HG02973 (cell line): ENCODE measurements around the gene CDKL2.
"Not testable (repeated sequence)": the region's sequence is repeated elsewhere in the genome, so short reads cannot be mapped to it uniquely, and the experiment has no call there.

Experiments
- ATAC-seq: cut with Tn5 transposase; IDR thresholded peaks from one replicate; pipeline ENCODE4 v1.9.1; 2021; ENCODE audit warnings: moderate library complexity; ENCODE audit not compliant: unreplicated experiment

The CDKL2 gene

GRCh38 chr4:75630174-75630936, at the start of gene CDKL2:
TSS of gene CDKL2 (minus strand) at chr4:75630528. CDS start at chr4:75625988, 4,540 bp downstream.
- ATAC-seq: peak; percentile 98

- ATAC-seq: no peak
Observed at GRCh38 chr4:75678965-75679364, 48.6 kb upstream of the CDKL2 start.

- ATAC-seq: no peak
Observed at GRCh38 chr4:75678473-75678872, 48.1 kb upstream of the CDKL2 start.

- no peak for ATAC-seq
Observed at GRCh38 chr4:75675004-75675531, 44.7 kb upstream of the CDKL2 start.

GRCh38 chr4:75673959-75674328, 43.6 kb upstream of the CDKL2 start:
- no peak for ATAC-seq

- ATAC-seq: peak; percentile 90
Observed at GRCh38 chr4:75673027-75673958, 43.0 kb upstream of the CDKL2 start, which contains the start of gene G3BP2. TSS of gene G3BP2 (minus strand) at chr4:75673411. CDS start at chr4:75662025, 11,386 bp downstream.

GRCh38 chr4:75672461-75673026, 42.2 kb upstream of the CDKL2 start:
- ATAC-seq: peak; percentile 29

- no peak for ATAC-seq
Observed at GRCh38 chr4:75671802-75672421, 41.6 kb upstream of the CDKL2 start.

- no peak for ATAC-seq
Observed at GRCh38 chr4:75668596-75668995, 38.3 kb upstream of the CDKL2 start.

GRCh38 chr4:75667636-75668035, 37.3 kb upstream of the CDKL2 start:
- ATAC-seq: not testable (repeated sequence)

GRCh38 chr4:75666299-75666698, 36.0 kb upstream of the CDKL2 start:
- ATAC-seq: no peak

- not testable (repeated sequence) for ATAC-seq
Observed at GRCh38 chr4:75664604-75665003, 34.3 kb upstream of the CDKL2 start.

GRCh38 chr4:75662626-75663025, 32.3 kb upstream of the CDKL2 start:
- no peak for ATAC-seq

GRCh38 chr4:75660491-75660890, 30.2 kb upstream of the CDKL2 start:
- no peak for ATAC-seq

- ATAC-seq: no peak
Observed at GRCh38 chr4:75659512-75660031, 29.2 kb upstream of the CDKL2 start.

- no peak for ATAC-seq
Observed at GRCh38 chr4:75658876-75659275, 28.5 kb upstream of the CDKL2 start.

GRCh38 chr4:75655562-75655961, 25.2 kb upstream of the CDKL2 start:
- no peak for ATAC-seq

- no peak for ATAC-seq
Observed at GRCh38 chr4:75654905-75655304, 24.6 kb upstream of the CDKL2 start.

- ATAC-seq: no peak
Observed at GRCh38 chr4:75653845-75654503, 23.6 kb upstream of the CDKL2 start.

- no peak for ATAC-seq
Observed at GRCh38 chr4:75644095-75644494, 13.8 kb upstream of the CDKL2 start.
